Thoracic aorta (tissue), 2 donors: ENCODE data around the gene ANTXRL. TPM values are rescaled to one million over a fixed set of nuclear protein-coding genes. Genes with fewer than 3 reads are reported as not detected.
"Not testable (repeated sequence)": the region's sequence is repeated elsewhere in the genome, so short reads cannot be mapped to it uniquely, and the experiment has no call there.

Experiments used
- ATAC-seq: fragments of 150-250 bp; one replicate; pipeline ENCODE4 v1.8.0; 2017; ENCODE audit warnings: low read depth; ENCODE audit not compliant: insufficient number of reproducible peaks, low FRiP score
- DNase-seq: peaks from one replicate; pipeline ENCODE4 v3.0.0-alpha.2; 2020; ENCODE audit warnings: low spot score
- H3K27ac ChIP-seq, 2 donors: fragments of 200-600 bp; sonication (generic); 1 replicate in 1 of 2; 2 replicates in 1 of 2; pipeline ENCODE4 v1.5.1; 2016; ENCODE audit warnings: mild to moderate bottlenecking in 2 of 2, moderate library complexity in 2 of 2
- H3K27me3 ChIP-seq: fragments of 200-600 bp; sonication (generic); replicated peaks from 2 replicates; pipeline ENCODE4 v1.6.0; 2016; ENCODE audit warnings: mild to moderate bottlenecking; ENCODE audit not compliant: insufficient read depth
- H3K36me3 ChIP-seq: fragments of 200-600 bp; sonication (generic); one replicate; pipeline ENCODE4 v1.5.1; 2016
- H3K4me1 ChIP-seq, 2 donors: fragments of 200-600 bp; sonication (generic); 1 replicate in 1 of 2; 2 replicates in 1 of 2; pipeline versions ENCODE4 v1.5.1 to v1.6.0; 2016; ENCODE audit warnings: low read depth in 2 of 2, mild to moderate bottlenecking in 1 of 2; ENCODE audit not compliant: control insufficient read depth in 1 of 2
- H3K4me3 ChIP-seq: fragments of 200-600 bp; sonication (generic); 2 replicates; pipeline ENCODE4 v1.5.1; 2016; ENCODE audit warnings: mild to moderate bottlenecking
- H3K9me3 ChIP-seq: fragments of 200-600 bp; sonication (generic); 2 replicates; pipeline ENCODE4 v1.5.1; 2016
- total RNA-seq, 2 donors: library from RNA; depleted of rRNA; stranded (reverse); fragments of >200 nt; gene quantifications; one replicate each; pipeline versions ENCODE4 v1.1.0 to v1.2.3, GENCODE V29; 2016
- TF ChIP-seq, protein P1 (sequence below): fragments of 200-600 bp; sonication (generic); IDR thresholded peaks from one replicate; pipeline ENCODE4 v1.5.1; 2019; ENCODE audit warnings: antibody characterized with exemption

The ANTXRL gene
- total RNA-seq, 2 donors from 2014 or later = not detected

DNA sequence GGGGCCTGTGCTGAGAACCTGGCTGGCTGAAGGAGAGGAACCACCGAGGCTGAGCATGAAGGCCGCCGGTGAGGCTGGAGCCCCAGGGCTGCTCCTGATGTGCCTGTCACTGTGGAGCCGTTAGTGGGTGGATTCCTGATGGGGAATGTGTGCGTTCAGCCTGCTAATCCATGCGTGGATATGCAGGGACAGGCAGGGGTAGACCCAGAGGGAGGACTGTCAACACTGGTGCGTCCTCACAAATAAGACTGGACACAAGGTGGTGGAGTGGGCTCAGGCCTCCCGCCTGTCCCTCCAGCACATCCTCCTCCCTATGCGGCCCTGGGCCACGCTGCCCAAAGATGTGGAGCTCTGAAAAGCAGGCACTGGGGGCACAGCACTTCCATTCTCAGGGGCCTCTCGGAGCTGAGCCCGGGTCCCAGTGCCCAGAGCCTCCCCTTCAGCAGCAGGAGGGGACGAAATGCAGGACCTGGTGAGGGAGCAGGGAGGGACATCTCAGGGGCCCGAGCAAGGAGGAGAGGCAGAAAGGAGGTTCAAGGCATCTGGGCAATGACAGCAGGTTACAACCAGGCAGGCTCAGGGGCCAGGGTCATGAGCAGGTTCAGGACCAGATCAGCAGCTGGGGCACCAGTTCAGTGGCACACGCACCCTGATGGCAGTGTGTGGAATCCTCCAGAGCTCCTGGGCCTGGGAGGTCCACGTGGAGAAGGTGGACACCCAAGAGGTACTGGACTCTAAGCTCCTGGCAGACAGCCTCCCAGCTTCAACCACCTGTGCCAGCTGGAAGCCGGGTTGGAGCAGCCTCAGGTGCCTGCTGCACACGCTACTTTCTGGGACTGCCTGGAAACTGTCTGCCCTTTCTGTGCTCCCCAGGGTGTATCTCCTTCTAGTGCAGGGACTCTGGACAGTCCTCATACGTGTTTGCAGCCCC, 33.5 kb upstream of the ANTXRL start:
- Histone ChIP-seq H3K27me3 (no peaks in the 10 kb centered on the region), H3K9me3 (no peaks in the 10 kb centered on the region), H3K27ac (no peak overlapping the region), H3K36me3 (no peaks in the 10 kb centered on the region), H3K4me1 (peaks cover 27 to 49% of the 10 kb centered on the region in 2 donors), H3K4me3 (no peak overlapping the region)
- DNase-seq (no peak), ATAC-seq (no peak)
- TF ChIP-seq, protein P1, sequence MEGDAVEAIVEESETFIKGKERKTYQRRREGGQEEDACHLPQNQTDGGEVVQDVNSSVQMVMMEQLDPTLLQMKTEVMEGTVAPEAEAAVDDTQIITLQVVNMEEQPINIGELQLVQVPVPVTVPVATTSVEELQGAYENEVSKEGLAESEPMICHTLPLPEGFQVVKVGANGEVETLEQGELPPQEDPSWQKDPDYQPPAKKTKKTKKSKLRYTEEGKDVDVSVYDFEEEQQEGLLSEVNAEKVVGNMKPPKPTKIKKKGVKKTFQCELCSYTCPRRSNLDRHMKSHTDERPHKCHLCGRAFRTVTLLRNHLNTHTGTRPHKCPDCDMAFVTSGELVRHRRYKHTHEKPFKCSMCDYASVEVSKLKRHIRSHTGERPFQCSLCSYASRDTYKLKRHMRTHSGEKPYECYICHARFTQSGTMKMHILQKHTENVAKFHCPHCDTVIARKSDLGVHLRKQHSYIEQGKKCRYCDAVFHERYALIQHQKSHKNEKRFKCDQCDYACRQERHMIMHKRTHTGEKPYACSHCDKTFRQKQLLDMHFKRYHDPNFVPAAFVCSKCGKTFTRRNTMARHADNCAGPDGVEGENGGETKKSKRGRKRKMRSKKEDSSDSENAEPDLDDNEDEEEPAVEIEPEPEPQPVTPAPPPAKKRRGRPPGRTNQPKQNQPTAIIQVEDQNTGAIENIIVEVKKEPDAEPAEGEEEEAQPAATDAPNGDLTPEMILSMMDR = no peak

DNA sequence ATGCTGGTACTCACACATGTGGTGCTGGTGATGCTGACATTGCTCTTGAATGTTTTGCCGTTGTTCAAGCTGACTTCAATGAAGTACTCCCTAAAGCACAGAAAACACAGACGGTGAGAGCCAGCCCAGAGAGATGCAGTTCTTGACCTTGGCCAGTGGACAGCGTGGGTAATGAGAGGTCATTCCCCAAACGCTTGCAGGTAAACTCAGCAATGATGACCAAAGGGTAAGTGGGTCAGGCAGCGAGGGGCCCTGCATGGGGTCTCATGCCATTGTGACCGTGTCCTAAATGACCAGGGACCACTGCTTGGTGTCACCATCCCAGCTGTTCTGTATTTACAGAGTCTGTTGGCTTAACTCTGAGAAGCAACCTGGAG, 32.8 kb upstream of the ANTXRL start:
- H3K4me3 ChIP-seq = no peak overlapping the region
- H3K9me3 ChIP-seq = no peaks in the 10 kb centered on the region
- TF ChIP-seq, protein P1 = no peak
- no peaks in the 10 kb centered on the region for H3K27me3 ChIP-seq
- DNase-seq (no peak), ATAC-seq (no peak)
- no peaks in the 10 kb centered on the region for H3K36me3 ChIP-seq
- H3K4me1 ChIP-seq = peaks cover 33 to 48% of the 10 kb centered on the region in 2 donors
- H3K27ac ChIP-seq = no peak overlapping the region

DNA sequence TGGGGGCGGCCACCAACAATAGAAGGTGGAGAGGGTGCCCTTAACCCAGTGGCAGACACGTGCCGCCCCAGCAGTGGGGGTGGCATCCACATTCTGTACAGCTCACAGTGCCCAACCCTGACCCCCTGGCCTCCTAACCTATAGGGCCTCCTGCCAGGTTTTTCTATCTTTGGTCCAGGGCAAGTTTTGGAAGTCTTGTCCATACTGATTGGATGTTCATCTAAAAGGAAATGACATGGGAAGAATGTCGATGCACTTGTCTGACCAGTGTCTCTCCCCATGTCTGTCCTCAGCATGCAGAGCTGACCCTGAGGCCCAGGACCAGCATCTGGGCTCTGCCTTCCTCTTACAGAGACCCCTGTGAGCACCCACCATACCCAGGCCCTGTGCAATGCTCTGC, 32.3 kb upstream of the ANTXRL start:
- H3K4me3 ChIP-seq = no peak overlapping the region
- ATAC-seq = no peak
- no peak for DNase-seq
- H3K4me1 ChIP-seq = peaks cover 37 to 50% of the 10 kb centered on the region in 2 donors
- no peaks in the 10 kb centered on the region for H3K27me3 ChIP-seq
- no peak overlapping the region for H3K27ac ChIP-seq
- H3K9me3 ChIP-seq = no peaks in the 10 kb centered on the region
- TF ChIP-seq, protein P1 = no peak
- H3K36me3 ChIP-seq = no peaks in the 10 kb centered on the region

DNA sequence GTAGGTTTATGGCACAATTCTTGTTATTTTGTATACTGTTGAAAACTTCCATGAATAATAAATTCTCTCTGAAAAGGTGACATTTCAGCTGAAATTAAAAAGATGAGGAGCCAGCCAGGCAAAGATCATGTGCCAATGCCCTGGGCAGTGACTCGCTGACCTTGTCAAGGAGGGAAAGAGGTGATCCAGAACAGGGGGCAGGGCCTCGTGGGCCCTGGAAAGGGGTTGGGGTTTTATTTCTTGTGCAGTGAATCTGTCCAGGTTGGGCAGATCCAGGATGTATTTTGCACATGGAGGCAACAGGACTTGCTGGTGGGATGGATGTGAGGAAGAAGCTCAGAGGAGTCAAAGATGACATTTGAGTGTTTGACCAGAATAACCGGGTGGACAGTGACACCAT, 31.6 kb upstream of the ANTXRL start:
- not testable (repeated sequence) for ATAC-seq

DNA sequence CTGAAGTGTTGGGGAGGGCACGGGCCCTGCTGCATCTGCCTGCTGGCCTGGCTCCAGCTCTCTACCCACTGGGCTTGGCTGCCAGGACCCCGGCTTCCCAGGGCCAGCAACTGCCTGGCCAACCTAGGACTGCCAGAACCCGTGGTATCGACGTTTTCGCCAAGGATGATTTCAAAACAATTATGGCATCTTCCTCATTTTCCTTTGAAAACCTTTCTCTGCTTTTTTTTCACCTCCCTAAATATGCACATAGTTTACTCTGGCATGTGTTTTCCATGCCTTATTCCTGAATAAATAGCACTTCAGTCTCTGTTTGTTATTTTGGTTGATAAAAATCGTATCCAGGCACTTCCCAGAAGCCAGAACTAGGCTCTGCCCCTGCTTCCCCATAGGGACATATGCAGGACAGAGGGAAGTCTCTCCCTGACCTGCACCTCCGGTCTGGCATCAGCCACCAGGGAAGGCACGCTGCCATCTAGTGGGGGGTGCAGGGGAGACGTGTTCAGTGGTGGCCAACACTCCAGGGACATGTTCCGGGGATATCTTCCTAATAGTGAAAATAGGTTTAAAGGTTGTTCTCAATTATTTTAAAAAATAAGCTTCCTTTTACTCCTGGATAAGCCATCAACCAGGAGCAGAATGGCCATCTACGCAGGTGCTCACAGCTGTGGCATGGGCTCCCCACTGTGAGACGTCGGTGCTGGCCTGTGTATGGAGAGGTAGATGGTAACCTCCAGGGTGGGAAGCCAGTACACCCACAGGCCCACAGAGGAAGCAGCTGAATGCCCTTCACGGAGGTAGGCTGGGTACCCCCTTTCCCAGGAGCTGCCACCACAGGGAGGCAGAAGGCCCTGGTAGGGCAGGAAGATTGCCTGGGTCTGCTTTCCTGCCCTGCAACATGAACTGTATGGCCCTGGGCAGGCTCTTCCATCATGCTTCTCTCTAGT, 30.7 kb upstream of the ANTXRL start:
- H3K4me3 ChIP-seq = peak overlapping the region; percentile 13
- ATAC-seq (peak; percentile 27), DNase-seq (peak; percentile 28)
- H3K4me1 ChIP-seq = peaks cover 37 to 50% of the 10 kb centered on the region in 2 donors
- H3K9me3 ChIP-seq = no peaks in the 10 kb centered on the region
- TF ChIP-seq, protein P1 = no peak
- H3K36me3 ChIP-seq = no peaks in the 10 kb centered on the region
- H3K27ac ChIP-seq = peak overlapping the region; percentile 54 to 70
- no peaks in the 10 kb centered on the region for H3K27me3 ChIP-seq

More for the DNA sequence above, 31.6 kb upstream of the ANTXRL start:
- H3K27ac ChIP-seq = peak overlapping the region in 1 of 2 donors; percentile 70
- not testable (repeated sequence) for H3K9me3 ChIP-seq, H3K27me3 ChIP-seq, DNase-seq, H3K4me3 ChIP-seq, H3K36me3 ChIP-seq
- peaks cover 37 to 50% of the 10 kb centered on the region in 2 donors for H3K4me1 ChIP-seq
